Stimulated activated CD8-positive, alpha-beta memory T cell treated with anti-CD3 and anti-CD28 coated beads, Interleukin-2, amount 100 ng/mL, for 48 hours (primary cell): ENCODE results near the gene ZNF518B.
"Not testable (repeated sequence)": the region's sequence is repeated elsewhere in the genome, so short reads cannot be mapped to it uniquely, and the experiment has no call there.

Source experiments
- DNase-seq, 2 donors: peaks; one replicate each; pipeline ENCODE4 v3.0.0-alpha.2; 2020; ENCODE audit warnings: low read depth in 2 of 2

ZNF518B gene

DNA sequence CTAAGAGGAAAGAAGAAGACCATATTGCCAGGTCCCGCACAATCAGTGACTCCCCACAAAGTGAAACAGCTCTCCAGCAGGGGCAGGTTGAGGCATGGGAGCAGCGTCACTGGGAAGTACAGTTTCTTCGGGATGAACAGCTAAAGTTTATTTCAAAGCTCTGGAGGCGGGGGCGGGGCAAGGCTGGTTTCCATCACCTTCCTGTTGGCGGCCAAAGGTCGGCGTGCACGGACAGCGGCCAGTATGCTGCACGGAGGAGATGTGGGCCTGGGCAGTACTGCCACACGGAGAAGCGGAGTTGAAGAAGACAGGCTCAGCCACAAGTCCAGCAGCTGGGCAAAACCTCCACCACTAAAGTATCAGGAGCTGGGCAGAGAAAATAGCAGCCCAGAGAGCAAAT is 951 bp upstream of the ZNF518B start:
- no peak for DNase-seq

DNA sequence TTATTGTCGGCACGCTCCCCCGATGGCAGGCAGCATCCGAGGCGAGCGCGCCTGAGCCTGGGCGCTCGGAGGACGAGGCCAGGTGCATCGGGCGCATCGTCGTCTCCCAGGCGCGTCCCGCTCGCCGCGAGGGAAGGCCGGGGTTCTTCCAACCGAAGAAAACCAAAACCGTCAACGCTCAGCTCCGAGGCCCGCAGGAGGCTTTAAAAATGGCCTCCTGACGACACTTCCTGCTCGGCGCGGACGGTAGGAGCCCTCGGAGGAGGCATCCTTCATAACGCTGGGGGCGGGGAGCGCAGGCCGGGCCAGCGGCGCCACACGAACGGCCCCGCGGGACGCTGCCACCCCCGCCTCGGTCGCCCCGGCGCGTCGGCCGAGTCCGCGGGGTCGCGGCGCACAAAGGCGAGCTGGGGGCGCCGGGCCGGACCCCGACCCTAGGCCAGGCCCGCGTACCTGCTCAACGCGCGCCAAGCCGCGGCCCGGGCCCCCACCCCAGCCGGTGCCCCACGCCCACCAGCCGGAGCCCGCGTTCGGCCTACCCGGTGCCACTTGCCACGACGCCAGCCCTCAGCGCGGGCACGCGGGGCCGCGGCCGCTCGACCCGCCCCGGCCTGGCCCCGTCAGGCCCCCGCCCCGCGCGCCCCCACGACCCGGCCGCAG is 501 bp downstream of the ZNF518B start:
- peak; percentile 48 to 49 for DNase-seq

DNA sequence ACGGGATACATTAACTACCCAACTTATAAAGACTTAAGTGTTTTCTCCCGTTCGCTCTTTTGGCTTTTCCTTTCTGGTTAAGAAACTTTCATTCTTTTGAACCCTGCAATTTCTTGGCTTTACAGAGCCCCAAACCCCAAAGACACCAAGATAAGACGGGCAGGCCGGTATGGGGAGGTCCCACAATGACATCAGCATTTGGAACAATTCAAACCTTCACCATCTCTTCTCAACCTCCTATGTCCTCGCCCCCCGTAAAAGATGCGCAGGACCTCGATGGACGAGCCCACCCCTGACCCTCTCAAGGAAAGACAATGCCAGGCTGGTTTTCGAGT is 999 bp downstream of the ZNF518B start:
- DNase-seq: no peak

DNA sequence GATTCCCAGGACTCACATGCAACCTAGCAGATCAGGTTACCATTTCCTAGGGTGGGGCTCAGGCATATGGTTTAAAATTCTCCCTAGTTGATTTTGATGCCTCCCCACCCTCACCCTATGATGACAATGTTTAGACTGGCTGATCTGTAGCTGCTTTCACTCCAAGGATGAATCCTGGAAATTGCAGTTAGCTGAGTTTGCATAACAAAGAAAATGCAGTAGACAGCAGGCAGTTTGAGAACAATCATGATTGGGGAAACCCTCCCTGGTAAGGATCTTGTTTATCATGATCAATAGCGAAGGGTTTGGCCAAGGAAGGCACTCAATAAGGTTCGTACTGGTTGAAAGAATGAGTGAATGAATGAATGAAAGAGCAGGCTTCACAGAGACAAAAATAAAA is 2.1 kb downstream of the ZNF518B start:
- DNase-seq: no peak

DNA sequence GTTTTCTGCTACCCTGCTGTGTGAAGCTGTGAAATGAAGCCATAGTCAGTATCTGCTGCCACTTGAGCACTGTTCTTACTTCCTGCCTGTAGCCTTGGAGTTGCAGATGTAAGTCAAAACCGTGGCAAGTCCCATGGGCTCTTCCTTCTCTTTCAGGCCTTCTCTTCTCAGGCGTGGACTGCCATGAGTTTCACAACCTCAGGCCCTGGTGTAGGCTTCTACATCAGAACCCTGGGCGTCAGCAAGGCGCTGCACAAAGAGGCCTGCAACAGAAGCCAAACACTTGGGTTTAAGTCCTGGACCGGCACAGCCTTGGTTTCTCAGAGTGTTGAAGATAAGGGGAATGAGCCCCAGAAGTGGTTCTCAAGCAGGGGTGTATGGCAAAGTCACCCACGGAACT is 2.5 kb downstream of the ZNF518B start:
- DNase-seq: no peak

DNA sequence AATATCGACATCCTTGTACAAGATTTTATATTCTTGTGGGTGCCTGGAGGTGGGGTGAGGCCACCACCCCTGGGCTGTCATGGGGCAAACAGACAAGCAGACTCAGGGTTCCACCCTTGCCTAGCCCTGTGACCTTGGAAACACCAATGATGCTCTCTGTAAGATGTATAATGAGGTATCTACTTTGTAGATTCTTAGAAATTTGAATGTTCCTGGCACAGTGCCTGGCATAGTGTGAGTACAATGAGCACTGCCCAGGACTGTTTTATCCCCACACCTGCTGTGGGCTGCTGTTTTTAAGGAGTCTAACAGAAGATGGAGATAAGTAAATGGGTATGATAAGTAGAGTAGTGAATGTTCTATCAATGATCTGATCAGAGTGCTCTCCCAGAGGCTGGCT is 3.1 kb downstream of the ZNF518B start:
- DNase-seq: no peak

DNA sequence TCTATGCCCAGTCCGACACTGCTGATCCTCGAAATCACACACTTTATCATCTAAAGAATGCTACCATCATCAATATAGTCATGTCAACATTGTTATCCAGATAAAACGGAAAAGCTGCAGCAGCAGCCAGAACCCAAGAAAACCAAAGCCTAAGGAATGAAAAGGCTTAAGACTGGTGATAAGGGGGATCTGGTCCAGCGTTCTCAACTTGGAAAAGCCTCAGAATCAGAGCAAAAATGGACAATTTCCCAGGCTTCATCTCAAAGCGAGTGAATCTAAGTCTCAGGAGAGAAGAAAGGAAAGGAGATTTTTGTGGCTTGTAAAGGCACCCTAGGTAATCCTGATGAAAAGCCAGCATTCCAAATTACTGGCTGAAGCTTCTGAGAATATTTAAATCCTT is 8.2 kb downstream of the ZNF518B start:
- DNase-seq: no peak

DNA sequence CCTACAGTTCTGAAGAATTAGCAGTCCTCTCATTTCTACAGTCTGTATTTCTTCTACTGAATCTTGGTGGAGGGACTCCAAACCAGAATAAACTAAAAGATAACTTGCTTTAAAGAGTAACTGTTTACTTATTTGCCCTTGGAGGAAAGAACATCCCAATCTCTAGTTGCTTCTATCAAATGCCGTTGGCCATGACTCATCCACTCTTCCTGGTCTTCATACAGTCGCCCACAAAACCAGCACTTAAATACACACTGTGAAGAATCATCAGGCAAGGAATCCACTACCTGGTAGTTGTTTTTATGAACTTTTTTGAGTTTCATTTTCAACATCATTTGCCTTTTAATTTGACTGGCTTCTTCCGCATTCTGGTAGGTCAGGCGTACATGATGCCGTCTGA is 14.2 kb downstream of the ZNF518B start:
- no peak for DNase-seq

DNA sequence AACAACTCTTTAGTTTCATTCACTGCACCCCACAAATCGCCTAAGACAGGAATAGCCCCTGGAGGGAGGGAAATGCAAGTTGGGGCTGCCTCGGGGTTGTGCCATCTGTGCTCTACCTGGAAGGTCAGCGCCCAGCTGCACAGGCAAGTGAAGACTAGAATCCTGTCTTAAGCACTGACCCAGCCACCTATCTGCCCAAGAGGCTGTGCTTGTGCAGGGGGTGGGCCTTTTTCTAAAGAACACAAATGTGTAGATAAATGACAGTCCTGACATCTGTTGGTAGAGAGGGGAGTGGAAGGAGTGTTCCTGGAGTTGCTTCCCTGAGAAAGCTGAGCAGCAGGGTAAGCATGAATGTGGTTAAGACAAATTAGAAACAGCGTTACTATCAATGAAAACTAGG is 15.7 kb downstream of the ZNF518B start:
- DNase-seq: no peak

DNA sequence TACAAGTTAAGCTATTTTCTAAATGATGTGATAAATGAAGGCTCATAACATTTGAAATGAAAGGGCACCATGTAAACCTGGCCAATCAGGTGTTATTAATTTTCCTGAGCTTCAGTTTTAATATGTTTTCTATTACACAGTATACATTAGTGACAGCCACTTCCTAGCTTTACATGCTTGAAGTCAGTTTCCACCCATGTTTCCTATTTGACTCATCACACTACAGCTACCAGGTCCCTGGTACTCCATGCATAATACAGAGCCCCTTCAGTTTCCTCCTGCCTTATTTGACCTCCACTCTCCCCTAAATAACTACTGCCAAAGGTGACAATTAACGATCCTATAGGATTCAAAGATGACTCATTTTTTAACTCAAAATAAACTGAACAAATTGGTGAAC is 18.3 kb downstream of the ZNF518B start:
- no peak for DNase-seq

DNA sequence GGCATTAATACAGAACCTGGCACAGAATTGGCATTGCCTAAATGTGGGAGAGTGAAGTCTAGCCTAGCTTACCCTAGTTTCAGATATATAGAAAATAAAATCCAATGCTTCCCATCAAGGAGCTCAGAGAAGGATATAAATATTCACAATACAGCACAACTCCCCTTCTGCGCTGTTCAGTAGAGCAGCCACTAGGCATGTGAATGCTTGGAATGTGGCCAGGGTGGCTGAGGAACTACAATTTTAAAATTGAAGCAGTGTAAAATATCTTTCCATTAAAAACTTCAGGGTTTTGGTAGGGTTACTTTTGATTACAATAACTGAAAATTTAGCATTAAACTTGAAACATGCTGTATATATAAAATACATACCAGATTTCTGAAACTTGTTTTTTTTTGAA is 19.5 kb downstream of the ZNF518B start:
- no peak for DNase-seq

DNA sequence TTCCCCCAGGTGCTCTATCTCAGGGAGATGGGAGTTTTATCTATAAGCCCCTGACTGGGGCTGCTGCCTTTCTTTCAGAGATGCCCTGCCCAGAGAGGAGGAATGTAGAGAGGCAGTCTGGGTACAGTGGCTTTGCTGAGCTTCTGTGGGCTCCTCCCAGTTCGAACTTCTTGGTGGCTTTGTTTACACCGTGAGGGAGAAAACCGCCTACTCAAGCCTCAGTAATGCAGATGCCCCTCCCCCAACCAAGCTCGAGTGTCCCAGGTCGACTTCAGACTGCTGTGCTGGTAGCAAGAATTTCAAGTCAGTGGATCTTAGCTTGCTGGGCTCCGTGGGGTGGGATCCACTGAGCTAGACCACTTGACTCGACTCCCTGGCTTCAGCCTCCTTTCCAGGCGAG is 29.5 kb downstream of the ZNF518B start:
- not testable (repeated sequence) for DNase-seq

DNA sequence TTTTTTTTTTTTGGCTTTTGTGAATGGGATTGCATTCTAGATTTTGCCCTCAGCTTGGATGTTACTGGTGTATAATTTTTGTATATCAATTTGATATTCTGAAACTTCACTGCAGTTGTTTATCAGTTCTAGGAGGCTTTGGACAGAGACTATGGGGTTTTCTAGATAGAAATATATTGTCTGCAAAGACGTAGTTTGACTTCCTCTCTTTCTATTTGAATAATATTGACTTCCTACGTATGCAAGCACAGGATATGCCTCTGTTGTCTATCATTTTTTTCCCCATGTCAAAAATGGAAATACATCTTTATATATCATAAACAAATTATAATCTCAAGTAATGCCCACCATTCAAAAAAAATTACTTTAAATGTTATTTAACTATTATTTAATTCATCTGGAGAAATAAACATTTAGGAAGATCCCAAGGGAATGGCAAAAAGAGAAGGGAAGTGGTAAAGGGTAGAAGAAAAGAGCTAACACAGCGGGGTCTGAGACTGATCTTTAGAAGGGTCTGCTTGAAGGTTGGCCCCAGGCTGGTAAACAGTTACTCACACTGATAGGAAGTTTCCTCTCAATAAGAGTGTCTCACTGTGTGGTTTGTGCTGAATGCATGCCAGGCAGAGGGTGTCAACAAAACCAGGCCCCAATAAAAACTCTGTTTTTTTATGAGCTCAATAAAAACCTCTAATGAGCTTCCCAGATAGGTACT is 35.7 kb downstream of the ZNF518B start:
- no peak for DNase-seq

DNA sequence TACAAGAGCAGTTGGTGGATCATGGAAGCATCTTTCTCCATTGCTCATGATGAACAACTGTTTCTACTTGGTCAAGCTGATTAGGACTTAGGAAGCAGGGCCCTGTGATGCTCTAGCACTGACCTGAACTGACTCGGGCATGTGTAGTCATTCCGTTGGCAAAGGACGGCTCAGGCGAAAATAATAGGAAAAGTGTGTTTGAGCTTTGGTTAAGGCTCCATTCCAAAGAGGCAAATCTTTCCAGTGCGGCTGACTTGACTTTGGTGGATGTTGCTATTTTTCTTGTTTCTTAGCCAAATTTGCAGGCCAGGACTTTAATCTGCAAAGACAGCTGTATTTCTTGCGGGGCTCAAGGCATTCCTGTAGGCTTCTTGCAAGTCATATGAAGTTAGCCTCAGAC is 39.5 kb downstream of the ZNF518B start:
- DNase-seq: no peak

DNA sequence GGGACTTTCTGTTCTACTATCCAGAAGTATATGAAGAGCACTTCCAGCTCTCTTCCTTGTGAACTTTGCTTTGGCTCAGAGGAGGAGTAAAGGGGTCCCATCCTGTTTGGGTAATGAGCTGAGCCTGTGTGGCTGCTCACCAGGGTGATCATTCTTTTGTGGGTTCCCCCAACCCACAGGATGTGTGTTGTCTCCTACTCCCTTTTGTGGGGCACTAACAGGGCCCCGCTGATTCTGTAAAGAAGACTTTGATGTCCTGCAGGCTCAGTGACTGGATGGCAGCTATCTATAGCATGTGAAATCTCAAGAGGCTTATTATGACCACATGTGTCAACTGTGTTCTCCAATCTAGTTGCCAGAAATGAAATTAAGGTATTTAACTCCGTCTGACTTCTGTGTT is 40.8 kb downstream of the ZNF518B start:
- no peak for DNase-seq

DNA sequence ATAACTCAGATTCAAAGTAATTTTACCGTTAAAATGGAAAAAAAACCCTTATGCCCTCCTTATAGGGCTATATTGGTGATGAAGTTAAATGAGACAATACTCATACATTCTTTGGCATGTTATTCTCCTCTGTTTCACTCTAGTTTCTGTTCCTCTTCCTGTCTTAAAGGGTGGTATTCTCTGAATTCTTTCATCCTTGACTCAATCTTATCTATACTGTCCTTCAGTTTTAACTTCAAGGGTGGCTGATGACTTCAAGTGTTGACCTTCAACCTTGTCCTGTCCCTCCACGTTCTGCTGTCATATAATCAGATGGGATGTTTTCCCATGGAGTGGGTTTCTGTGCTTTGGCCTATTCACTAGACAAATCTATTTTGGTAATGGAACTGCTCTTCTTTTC is 44.0 kb downstream of the ZNF518B start:
- DNase-seq: no peak

DNA sequence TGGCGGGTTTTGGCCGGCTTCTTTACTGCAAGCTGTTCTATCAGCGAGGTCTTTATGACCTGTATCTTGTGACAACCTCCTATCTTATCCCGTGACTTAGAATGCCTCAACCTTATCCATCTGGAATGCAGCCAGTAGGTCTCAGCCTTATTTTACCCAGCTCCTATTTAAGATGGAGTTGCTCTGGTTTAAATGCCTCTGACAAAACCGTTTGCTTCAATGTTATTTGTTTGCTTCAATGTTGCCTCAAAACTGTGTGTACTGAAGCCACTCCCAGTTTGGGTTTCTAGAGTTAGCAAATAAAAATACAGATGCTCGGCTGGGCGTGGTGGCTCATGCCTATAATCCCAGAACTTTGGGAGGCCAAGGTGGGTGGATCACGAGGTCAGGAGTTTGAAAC is 51.6 kb downstream of the ZNF518B start:
- DNase-seq: no peak

DNA sequence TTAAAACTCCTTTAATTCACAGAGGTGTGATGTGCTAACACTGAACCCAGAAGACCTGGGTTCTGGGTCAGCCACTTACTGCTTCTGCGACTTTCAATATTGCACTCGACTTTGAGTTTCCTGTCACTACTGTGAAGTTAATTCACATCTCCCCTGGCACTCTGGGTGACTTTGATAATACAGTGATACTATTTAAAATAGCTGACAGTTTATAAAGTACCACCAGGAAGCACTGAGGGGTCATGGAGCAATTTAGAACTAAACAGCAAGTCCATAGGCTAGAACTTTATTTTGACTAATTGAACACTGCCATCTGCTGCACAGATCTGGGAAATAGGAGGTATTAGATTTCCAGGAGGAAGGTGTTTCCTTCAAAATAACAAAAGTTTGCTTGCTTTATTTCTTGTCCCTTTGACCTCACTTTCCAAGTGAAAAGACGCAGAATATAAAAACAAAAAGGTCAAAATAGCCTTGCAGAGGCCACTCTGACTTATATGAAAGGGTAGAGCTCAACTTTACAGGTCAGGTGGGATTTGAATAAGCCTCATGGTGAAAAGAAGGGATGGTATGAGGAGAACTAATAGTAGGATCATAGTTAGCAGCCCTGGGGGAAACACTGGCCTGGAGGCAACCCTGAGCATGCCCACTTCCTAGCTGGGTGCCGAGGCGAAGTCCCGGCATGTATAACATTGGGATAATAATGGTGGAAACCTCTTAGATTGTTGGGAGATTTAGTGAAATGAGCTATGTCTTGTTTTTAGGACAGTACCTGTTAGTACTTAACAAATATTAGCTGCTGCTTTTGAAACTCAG is 53.4 kb downstream of the ZNF518B start:
- no peak for DNase-seq

DNA sequence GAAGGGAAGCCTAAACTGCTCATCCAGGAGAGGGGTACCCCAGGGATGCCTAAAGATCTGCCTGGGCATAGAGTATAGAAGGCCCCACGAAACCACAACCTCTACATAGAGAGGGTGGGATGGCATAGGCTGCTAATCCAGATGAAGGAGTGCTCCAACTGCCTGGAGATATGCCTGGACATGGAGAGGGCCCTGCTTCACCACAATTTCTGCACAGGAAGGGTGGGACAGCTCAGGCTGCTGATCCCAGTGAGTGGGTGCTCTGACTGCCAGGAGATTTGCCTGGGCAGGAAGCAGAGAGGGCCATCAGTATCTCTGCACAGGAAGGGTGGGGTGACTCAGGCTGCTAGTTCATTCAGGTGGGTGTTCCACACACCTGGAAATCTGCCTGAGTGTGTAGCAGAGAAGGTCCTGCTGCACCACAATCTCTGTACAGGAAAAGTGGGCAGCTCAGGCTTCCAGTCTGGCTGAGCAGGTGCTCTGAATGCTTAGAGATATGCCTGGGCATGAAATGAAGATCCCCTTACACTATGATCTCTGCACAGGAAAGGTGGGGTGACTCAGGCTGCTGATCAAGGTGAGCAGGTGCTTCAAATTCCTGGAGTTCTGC is 61.1 kb downstream of the ZNF518B start:
- DNase-seq: no peak
